Natural killer cell (primary cell): ENCODE data around the gene PPHLN1. TPM values are rescaled to one million over a fixed set of nuclear protein-coding genes. Genes with fewer than 3 reads are reported as not detected.

ENCODE experiments used
- ATAC-seq, 3 donors: fragments of 150-1000 bp in 2 of 3; fragments of 200-7000 bp in 1 of 3; cut with Tn5 transposase; 1 replicate in 1 of 3; 2 replicates in 2 of 3; pipeline ENCODE4 v1.10.0; 2021; ENCODE audit warnings: mild to moderate bottlenecking in 2 of 3, moderate library complexity in 2 of 3
- DNase-seq, 2 donors: peaks; one replicate each; pipeline versions ENCODE4 v3.0.0 to v3.0.0-alpha.2; 2013 to 2021; ENCODE audit warnings: mixed read lengths in 1 of 2
- H3K27ac ChIP-seq: one replicate; pipeline ENCODE4 v1.5.1; 2013; ENCODE audit warnings: mild to moderate bottlenecking, low read length
- H3K27me3 ChIP-seq: one replicate; pipeline ENCODE4 v1.6.1; 2013; ENCODE audit warnings: low read length; ENCODE audit not compliant: control insufficient read depth, insufficient read depth
- H3K36me3 ChIP-seq: one replicate; pipeline ENCODE4 v1.6.1; 2013; ENCODE audit warnings: low read length; ENCODE audit not compliant: control insufficient read depth, insufficient read depth
- H3K4me1 ChIP-seq: one replicate; pipeline ENCODE4 v1.6.1; 2013; ENCODE audit warnings: low read length; ENCODE audit not compliant: control insufficient read depth, insufficient read depth
- H3K4me3 ChIP-seq: one replicate; pipeline ENCODE4 v1.5.1; 2013; ENCODE audit warnings: low read length
- H3K9me3 ChIP-seq: one replicate; pipeline ENCODE4 v1.6.1; 2013; ENCODE audit warnings: low read length; ENCODE audit not compliant: control insufficient read depth, insufficient read depth
- H3K27ac Mint-ChIP-seq, 2 donors: one replicate each; pipeline ENCODE4 v1.8.0; 2022; ENCODE audit warnings: mild to moderate bottlenecking in 2 of 2, mixed read lengths in 2 of 2, moderate library complexity in 1 of 2
- H3K27me3 Mint-ChIP-seq, 2 donors: one replicate each; pipeline ENCODE4 v1.8.0; 2022; ENCODE audit warnings: low read depth in 2 of 2, mixed read lengths in 2 of 2
- H3K36me3 Mint-ChIP-seq: one replicate; pipeline ENCODE4 v1.8.0; 2022; ENCODE audit warnings: mixed read lengths
- H3K4me1 Mint-ChIP-seq, 2 donors: one replicate each; pipeline ENCODE4 v1.8.0; 2022; ENCODE audit warnings: mixed read lengths in 2 of 2
- H3K4me3 Mint-ChIP-seq: one replicate; pipeline ENCODE4 v1.8.0; 2022; ENCODE audit warnings: mild to moderate bottlenecking, moderate library complexity, mixed read lengths
- H3K9me3 Mint-ChIP-seq, 2 donors: one replicate each; pipeline ENCODE4 v1.8.0; 2022; ENCODE audit warnings: mixed read lengths in 2 of 2
- WGBS: methylation state at CpG from one replicate; pipeline ENCODE4 v1.1.7; 2013; ENCODE audit warnings: missing lambda C conversion rate; ENCODE audit not compliant: insufficient coverage; 5-methylcytosine and 5-hydroxymethylcytosine counted together
- intact Hi-C: fragments of 100-400 bp; cut with micrococcal nuclease; formaldehyde crosslinking; loops from one replicate; pipeline ENCODE4 v1.14.2; 2022
- total RNA-seq, 4 donors: library from RNA; stranded (reverse); fragments of 120-200 nt in 1 of 4; gene quantifications; one replicate each; pipeline versions ENCODE4 v1.2.3 to v1.2.4, GENCODE V29; 2013 to 2022
- TF ChIP-seq, protein P1 (sequence below): fragments of 200-600 bp; IDR thresholded peaks from one replicate; pipeline ENCODE4 v1.8.0; 2022; ENCODE audit warnings: antibody characterized with exemption

PPHLN1 gene
- total RNA-seq: 100 to 1,000 TPM in 2 of 3 donors, 10 to 100 TPM in 1; 98.2 to 101 (median 101) TPM
- 110 TPM for total RNA-seq (2013)

DNA sequence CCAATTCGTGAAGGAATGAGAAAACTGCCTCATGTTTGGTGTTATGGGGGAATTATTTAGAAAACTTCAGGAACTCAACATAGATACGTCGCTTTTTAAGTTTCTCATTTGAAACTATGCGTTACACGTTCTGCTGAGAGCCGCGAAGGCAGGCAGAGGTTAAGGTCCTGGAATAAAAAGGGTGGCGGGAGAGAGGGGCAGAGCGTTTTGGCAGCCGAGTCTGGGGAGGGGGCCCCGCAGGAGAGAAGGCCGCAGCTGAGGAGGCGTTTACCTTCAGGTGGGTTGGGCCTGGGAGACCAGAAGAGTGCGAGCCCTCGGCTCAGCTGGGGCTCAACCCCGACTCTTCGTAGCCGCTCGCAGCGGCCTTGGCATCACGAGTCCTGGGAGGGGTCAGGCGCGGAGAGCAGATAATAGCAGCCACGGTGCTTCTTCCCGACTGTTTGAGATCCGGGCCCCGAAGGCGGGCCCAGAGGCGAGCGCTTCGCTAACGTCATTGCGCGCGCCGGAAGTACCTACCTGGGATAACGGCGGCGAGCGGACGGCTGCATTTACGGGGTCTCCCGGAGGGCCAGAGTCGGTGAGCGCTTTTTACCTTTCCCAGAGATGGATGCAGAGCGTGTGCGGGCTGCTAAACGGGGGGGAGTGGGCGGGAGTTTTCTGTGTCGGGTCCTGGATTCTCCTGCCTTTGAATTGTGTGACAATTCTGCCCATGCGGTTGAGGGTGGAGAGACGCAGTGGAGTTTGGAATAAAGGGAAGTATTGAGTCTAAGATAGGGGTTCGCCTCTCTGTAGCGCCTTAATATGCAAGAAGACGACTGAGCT lies at the start of gene PPHLN1, which contains the start of gene ZCRB1:
Gene PPHLN1, plus strand, starts transcription at position 515 of the 822 bp plus-strand sequence. CDS start 9,736 bp downstream, outside the sequence.
Gene ZCRB1, minus strand, starts transcription at position 442 of the 822 bp plus-strand sequence. CDS start 1,992 bp downstream, outside the sequence.
- Histone ChIP-seq H3K27ac (peak within 1 kb of the TSS; percentile 81), H3K9me3 (no peaks in the 10 kb centered on the region), H3K4me1 (peaks cover 20% of the 10 kb centered on the region), H3K27me3 (no peaks in the 10 kb centered on the region), H3K4me3 (peak within 1 kb of the TSS; percentile 82), H3K36me3 (peaks cover 12% of the 10 kb centered on the region)
- ATAC-seq (peak; percentile 87 to 95 (median 92)), DNase-seq (peak; percentile 77 to 87)
- TF ChIP-seq, protein P1, sequence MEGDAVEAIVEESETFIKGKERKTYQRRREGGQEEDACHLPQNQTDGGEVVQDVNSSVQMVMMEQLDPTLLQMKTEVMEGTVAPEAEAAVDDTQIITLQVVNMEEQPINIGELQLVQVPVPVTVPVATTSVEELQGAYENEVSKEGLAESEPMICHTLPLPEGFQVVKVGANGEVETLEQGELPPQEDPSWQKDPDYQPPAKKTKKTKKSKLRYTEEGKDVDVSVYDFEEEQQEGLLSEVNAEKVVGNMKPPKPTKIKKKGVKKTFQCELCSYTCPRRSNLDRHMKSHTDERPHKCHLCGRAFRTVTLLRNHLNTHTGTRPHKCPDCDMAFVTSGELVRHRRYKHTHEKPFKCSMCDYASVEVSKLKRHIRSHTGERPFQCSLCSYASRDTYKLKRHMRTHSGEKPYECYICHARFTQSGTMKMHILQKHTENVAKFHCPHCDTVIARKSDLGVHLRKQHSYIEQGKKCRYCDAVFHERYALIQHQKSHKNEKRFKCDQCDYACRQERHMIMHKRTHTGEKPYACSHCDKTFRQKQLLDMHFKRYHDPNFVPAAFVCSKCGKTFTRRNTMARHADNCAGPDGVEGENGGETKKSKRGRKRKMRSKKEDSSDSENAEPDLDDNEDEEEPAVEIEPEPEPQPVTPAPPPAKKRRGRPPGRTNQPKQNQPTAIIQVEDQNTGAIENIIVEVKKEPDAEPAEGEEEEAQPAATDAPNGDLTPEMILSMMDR: no peak
- under 1% methylated on average over 55 of the region's 55 CpGs for WGBS
- Mint-ChIP-seq H3K4me3 (peak within 1 kb of the TSS; percentile 99), H3K27ac (peak within 1 kb of the TSS; percentile 96 to 99), H3K27me3 (no peaks in the 10 kb centered on the region), H3K9me3 (no peaks in the 10 kb centered on the region), H3K36me3 (peaks cover 4% of the 10 kb centered on the region), H3K4me1 (peaks cover 49 to 54% of the 10 kb centered on the region in 2 donors)
- intact Hi-C loops: loop anchor here (1.0 to 10.0 kb wide), 3 partner anchors 88 to 231 kb away; partner anchors contain the start of genes GXYLT1 and YAF2

DNA sequence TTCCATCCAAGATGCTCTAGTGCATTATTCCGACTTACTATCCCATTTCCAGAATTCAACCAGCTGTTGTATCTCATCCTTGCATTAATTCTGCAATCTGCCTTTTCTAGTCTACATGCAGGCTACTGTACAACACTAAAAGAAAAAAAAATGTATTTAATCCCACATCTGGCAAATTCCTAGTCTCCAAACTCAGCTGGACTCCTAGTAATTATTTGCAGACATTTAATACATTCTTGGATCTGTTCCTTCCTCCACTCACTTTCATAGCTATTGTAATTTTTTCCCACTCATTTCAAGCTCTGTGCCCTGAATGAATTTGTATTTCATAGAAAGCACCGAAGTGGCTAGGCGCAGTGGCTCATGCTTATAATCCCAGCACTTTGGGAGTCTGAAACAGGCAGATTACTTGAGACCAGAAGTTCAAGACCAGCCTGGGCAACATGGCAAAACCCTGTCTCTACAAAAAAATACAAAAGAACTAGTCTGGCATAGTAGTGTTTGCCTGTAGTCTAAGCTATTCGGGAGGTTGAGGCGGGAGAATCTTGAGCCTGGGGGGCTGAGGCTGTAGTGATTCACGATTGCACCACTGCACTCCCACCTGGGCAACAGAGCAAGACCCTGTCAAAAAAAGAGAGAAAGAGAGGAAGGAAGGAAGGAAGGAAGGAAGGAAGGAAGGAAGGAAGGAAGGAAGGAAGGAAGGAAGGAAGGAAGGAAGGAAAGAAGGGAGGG lies 48.4 kb upstream of the PPHLN1 start:
- no peak overlapping the region for H3K27ac ChIP-seq
- no peak for ATAC-seq
- Mint-ChIP-seq H3K4me1 (no peaks in the 10 kb centered on the region), H3K27ac (no peak overlapping the region), H3K27me3 (peaks cover 2 to 7% of the 10 kb centered on the region in 2 donors), H3K36me3 (no peaks in the 10 kb centered on the region), H3K4me3 (no peak overlapping the region), H3K9me3 (no peaks in the 10 kb centered on the region)
- 93% methylated on average over 6 of the region's 6 CpGs for WGBS
- no peaks in the 10 kb centered on the region for H3K27me3 ChIP-seq
- intact Hi-C loops: no loop called here
- no peak overlapping the region for H3K4me3 ChIP-seq
- TF ChIP-seq, protein P1: no peak
- H3K36me3 ChIP-seq: no peaks in the 10 kb centered on the region
- no peaks in the 10 kb centered on the region for H3K4me1 ChIP-seq
- H3K9me3 ChIP-seq: no peaks in the 10 kb centered on the region
- no peak for DNase-seq

DNA sequence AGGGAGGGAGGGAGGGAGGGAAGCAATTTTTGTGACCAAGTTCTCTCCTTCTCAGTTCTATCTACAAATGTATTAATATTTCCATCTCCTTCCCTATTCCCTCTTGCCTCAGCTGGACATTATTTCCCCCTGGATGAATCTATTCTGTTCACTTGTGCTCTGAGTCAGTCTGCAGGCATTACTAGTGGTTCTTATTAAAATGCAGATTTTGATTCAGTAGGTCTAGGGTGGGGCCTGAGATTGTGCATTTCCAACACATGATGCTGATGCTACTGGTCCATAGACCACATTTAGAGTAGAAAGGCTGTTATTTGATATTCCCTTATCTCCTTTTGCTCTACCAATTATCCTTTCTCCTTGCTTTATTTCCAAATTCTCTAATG lies 47.8 kb upstream of the PPHLN1 start:
- Mint-ChIP-seq H3K27ac (no peak overlapping the region), H3K4me3 (no peak overlapping the region), H3K27me3 (peaks cover 2 to 7% of the 10 kb centered on the region in 2 donors), H3K36me3 (no peaks in the 10 kb centered on the region), H3K9me3 (no peaks in the 10 kb centered on the region), H3K4me1 (no peaks in the 10 kb centered on the region)
- TF ChIP-seq, protein P1: no peak
- no peak for ATAC-seq
- no peak overlapping the region for H3K27ac ChIP-seq
- no peak overlapping the region for H3K4me3 ChIP-seq
- no peaks in the 10 kb centered on the region for H3K27me3 ChIP-seq
- intact Hi-C loops: no loop called here
- H3K4me1 ChIP-seq: no peaks in the 10 kb centered on the region
- H3K36me3 ChIP-seq: no peaks in the 10 kb centered on the region
- no peaks in the 10 kb centered on the region for H3K9me3 ChIP-seq
- DNase-seq: no peak
